Brain microvascular endothelial cell (primary cell): ENCODE measurements around the gene KBTBD7.

Experiments
- DNase-seq: peaks from one replicate; pipeline ENCODE4 v3.0.0-alpha.2; 2020
- H3K27ac ChIP-seq: fragments of 250-450 bp; sonication (Bioruptor Pico); 2 replicates; pipeline ENCODE4 v1.5.1; 2020; ENCODE audit warnings: mild to moderate bottlenecking, moderate library complexity
- H3K27me3 ChIP-seq: fragments of 250-450 bp; sonication (Bioruptor Pico); replicated peaks from 2 replicates; pipeline ENCODE4 v1.5.1; 2020; ENCODE audit warnings: mild to moderate bottlenecking
- H3K36me3 ChIP-seq: fragments of 250-450 bp; sonication (Bioruptor Pico); replicated peaks from 2 replicates; pipeline ENCODE4 v1.5.1; 2020; ENCODE audit warnings: mild to moderate bottlenecking
- H3K4me3 ChIP-seq: 2 replicates; pipeline ENCODE4 v1.5.1; 2011; ENCODE audit warnings: low read depth, mild to moderate bottlenecking, control low read depth, low read length, moderate library complexity
- in situ Hi-C: cut with HindIII; loops from 2 replicates; pipeline ENCODE4 v1.10.0; 2017; ENCODE audit warnings: low sequenced_read_pairs, low pct_ligation_motif_present
- TF ChIP-seq, protein P1 (sequence below): IDR thresholded peaks from 2 replicates; pipeline ENCODE4 v1.5.1; 2011; ENCODE audit warnings: low read depth, mild to moderate bottlenecking, moderate library complexity, low read length, control low read depth, inconsistent platforms; ENCODE audit errors: missing control alignments

Gene KBTBD7

DNA sequence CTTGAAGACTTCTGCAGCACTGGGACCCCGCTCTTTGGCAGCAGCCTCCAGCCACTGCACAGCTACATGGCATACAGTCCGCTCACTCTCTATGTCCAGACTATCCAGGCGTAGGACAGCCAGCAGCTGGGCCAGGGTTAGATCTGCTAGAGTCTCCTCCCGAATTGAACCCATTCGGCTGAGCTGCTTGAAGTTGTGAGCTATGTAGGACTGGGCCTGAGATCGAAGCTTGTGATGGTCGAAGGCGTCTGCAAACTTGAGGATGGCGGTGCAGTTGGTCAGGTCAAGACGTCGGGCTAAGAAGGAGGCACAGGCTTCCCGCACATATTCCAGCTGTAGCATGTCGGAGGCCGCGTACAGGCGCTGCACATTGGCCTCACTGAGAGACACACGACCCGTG is 900 bp downstream of the KBTBD7 start:
- H3K27me3 ChIP-seq = no peaks in the 10 kb centered on the region
- no peak overlapping the region for H3K27ac ChIP-seq
- H3K36me3 ChIP-seq = no peaks in the 10 kb centered on the region
- no peak for DNase-seq
- H3K4me3 ChIP-seq = no peak overlapping the region
- in situ Hi-C loops = no loop called here
- TF ChIP-seq, protein P1, sequence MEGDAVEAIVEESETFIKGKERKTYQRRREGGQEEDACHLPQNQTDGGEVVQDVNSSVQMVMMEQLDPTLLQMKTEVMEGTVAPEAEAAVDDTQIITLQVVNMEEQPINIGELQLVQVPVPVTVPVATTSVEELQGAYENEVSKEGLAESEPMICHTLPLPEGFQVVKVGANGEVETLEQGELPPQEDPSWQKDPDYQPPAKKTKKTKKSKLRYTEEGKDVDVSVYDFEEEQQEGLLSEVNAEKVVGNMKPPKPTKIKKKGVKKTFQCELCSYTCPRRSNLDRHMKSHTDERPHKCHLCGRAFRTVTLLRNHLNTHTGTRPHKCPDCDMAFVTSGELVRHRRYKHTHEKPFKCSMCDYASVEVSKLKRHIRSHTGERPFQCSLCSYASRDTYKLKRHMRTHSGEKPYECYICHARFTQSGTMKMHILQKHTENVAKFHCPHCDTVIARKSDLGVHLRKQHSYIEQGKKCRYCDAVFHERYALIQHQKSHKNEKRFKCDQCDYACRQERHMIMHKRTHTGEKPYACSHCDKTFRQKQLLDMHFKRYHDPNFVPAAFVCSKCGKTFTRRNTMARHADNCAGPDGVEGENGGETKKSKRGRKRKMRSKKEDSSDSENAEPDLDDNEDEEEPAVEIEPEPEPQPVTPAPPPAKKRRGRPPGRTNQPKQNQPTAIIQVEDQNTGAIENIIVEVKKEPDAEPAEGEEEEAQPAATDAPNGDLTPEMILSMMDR = no peak

DNA sequence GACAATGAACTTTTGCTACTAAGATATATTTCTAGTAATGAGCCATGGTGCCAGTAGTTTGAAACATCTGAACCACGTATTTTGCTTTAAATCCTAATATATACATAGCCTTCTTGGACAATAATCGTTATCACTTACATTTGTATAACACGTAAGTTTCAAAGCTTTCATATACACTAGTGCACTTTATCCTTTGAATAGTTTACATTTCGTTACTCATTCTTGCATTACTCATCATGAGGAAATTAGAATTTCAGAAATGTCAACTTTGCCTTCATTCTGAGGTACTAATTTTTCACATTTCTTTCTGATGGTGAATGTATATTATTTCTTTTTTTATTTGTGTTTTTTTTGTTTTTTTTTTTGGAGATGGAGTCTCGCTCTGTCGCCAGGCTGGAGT is 5.8 kb downstream of the KBTBD7 start:
- H3K27ac ChIP-seq = no peak overlapping the region
- no peak for DNase-seq
- H3K27me3 ChIP-seq = no peaks in the 10 kb centered on the region
- in situ Hi-C loops = no loop called here
- H3K4me3 ChIP-seq = no peak overlapping the region
- no peaks in the 10 kb centered on the region for H3K36me3 ChIP-seq
- TF ChIP-seq, protein P1 = no peak

DNA sequence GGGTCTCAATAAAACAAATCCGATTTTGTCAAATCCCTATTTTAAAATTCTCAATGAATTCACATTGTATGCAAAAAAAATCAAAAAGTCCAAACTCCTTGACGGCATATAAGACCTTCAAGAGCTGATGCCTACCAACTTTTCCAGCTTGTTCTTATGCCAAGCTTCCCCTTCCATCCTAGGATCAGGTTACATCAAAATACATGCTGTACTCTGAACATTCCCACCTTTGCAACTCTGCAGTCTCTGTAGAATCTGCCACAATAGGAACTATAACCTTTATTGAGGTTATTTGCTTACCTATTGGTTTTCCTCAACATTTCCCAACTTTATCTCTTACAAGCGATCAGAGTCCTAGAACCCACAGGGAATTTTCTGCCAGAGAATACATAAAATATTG is 7.9 kb downstream of the KBTBD7 start:
- in situ Hi-C loops = no loop called here
- Histone ChIP-seq H3K4me3 (no peak overlapping the region), H3K27ac (no peak overlapping the region), H3K27me3 (no peaks in the 10 kb centered on the region), H3K36me3 (no peaks in the 10 kb centered on the region)
- DNase-seq = no peak
- TF ChIP-seq, protein P1 = no peak

DNA sequence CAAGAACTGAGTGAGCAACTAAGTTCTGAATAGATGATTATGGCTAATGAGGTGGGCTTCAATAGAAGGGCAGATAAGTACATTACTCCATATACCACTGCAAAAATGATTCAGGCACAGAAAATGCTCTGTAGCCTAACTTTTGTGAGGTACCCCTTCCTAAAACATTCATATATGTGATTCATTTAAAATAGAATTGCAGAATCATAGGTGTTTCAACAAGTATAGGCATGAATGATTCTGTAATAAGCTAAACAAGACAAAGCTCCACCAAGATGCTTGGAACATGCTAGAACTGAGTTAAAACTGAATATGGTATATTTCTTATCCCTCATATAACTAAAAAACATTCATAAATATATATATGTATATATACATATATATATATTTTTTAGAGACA is 12.1 kb downstream of the KBTBD7 start:
- no peaks in the 10 kb centered on the region for H3K36me3 ChIP-seq
- no peak overlapping the region for H3K27ac ChIP-seq
- DNase-seq = no peak
- no peak overlapping the region for H3K4me3 ChIP-seq
- in situ Hi-C loops = no loop called here
- TF ChIP-seq, protein P1 = no peak
- no peaks in the 10 kb centered on the region for H3K27me3 ChIP-seq

DNA sequence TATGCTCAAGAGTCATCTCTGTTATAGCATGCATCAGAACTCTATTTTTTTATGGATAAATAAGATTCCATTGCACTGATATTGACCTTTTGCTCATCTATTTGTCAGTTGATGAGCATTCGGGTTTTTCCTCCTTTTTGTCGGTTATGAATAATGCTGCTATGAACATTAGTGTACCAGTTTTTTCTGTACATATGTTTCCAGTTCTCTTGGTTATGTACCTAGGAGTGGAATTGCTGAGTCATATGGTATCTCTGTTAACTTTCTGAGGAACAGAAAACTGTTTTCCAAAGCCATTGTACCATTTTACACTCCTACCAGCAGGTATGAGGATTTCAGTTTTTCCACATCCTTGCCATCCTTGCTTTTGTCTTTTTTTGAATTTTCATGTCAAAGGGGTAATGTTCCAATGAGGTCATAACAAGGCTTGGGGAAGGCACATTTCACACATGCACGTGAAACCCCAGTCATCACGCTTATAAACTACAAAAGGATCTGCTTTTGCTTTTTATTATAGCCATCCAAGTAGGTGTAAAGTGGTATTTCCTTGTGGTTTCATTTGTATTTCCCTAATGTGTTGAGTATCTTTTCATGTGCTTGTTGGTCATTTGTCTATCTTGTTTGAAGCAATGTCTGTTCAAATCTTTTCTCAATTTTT is 14.6 kb downstream of the KBTBD7 start:
- in situ Hi-C loops = no loop called here
- DNase-seq = no peak
- no peaks in the 10 kb centered on the region for H3K36me3 ChIP-seq
- H3K27ac ChIP-seq = no peak overlapping the region
- H3K4me3 ChIP-seq = no peak overlapping the region
- TF ChIP-seq, protein P1 = no peak
- H3K27me3 ChIP-seq = no peaks in the 10 kb centered on the region

DNA sequence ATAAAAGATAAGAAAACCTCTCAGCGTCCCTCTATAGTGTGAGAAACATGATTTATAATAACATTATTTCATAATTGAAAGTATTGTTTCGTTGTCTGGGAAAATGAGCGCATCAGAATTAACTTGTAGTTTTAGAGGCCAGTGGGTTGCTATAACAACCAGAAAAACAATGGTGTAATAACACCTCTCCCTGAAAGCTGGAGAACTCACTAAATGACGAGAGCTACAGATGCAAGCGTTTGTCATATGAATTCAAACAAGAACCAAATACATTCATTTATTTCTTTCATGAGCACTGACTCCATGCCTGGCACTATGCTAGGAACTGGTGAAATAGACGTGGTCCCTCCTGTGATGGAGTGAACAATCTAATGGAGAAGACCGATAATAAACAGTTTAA is 16.3 kb downstream of the KBTBD7 start:
- H3K27me3 ChIP-seq = no peaks in the 10 kb centered on the region
- DNase-seq = no peak
- TF ChIP-seq, protein P1 = no peak
- in situ Hi-C loops = no loop called here
- no peak overlapping the region for H3K27ac ChIP-seq
- H3K4me3 ChIP-seq = no peak overlapping the region
- H3K36me3 ChIP-seq = no peaks in the 10 kb centered on the region
